Endothelial cell of umbilical vein (primary cell): ENCODE results near the gene COL7A1. TPM values are rescaled to one million over a fixed set of nuclear protein-coding genes. Genes with fewer than 3 reads are reported as not detected.

Source experiments
- BruUV-seq: library from RNA; stranded (reverse); fragments of 400-500 nt; replicated peaks from 2 replicates; lab custom pipeline; 2021; lab: Mats Ljungman, UMichigan
- CTCF ChIA-PET: fragments of 300-600, 350-600 bp; sonication (Branson Sonifier 250); formaldehyde crosslinking; loops from one replicate; lab custom pipeline; 2021; ENCODE audit warnings: antibody characterized with exemption, inconsistent platforms; lab: Charles Lee
- POLR2A ChIA-PET: fragments of 300-600, 350-600 bp; sonication (Branson Sonifier 250); formaldehyde crosslinking; loops from one replicate; lab custom pipeline; 2021; ENCODE audit warnings: antibody characterized with exemption, inconsistent platforms; lab: Charles Lee
- DNase-seq: peaks from one replicate; pipeline ENCODE4 v3.0.0-alpha.2; 2011; ENCODE audit warnings: low read depth, low spot score
- FAIRE-seq: peaks from 2 replicates; lab custom pipeline; 2011; peaks lifted over from hg19 to GRCh38; lab: Jason Lieb, UNC
- H2AFZ ChIP-seq: 2 replicates; pipeline ENCODE4 v1.6.0; 2012; ENCODE audit warnings: low read depth, low read length, control low read depth, inconsistent platforms
- H3K27ac ChIP-seq: 2 replicates; pipeline ENCODE4 v1.5.1; 2011; ENCODE audit warnings: low read depth, mild to moderate bottlenecking, control low read depth, low read length, moderate library complexity; ENCODE audit not compliant: insufficient read depth
- H3K27me3 ChIP-seq, 2 experiments: 2 replicates each; pipeline versions ENCODE4 v1.6.0 to v1.6.1; 2011; ENCODE audit warnings: low read length in 2 of 2, mixed read lengths in 1 of 2; ENCODE audit not compliant: control insufficient read depth in 2 of 2, insufficient read depth in 2 of 2
- H3K36me3 ChIP-seq, 2 experiments: 2 replicates in 1 of 2; 3 replicates in 1 of 2; pipeline ENCODE4 v1.5.1; 2011; ENCODE audit warnings: low read length in 2 of 2, mild to moderate bottlenecking in 1 of 2, moderate library complexity in 1 of 2; ENCODE audit not compliant: control insufficient read depth in 2 of 2, insufficient read depth in 2 of 2; ENCODE audit errors: extremely low read depth in 1 of 2
- H3K4me1 ChIP-seq: 3 replicates; pipeline ENCODE4 v1.5.1; 2011; ENCODE audit warnings: mild to moderate bottlenecking, low read length; ENCODE audit not compliant: control insufficient read depth, insufficient read depth; ENCODE audit errors: extremely low read depth
- H3K4me2 ChIP-seq: 2 replicates; pipeline ENCODE4 v1.6.1; 2011; ENCODE audit warnings: low read length, control low read depth, mixed read lengths; ENCODE audit not compliant: insufficient read depth
- H3K4me3 ChIP-seq, 3 experiments: fragments of 200-600 bp in 1 of 3; sonication (generic), shearing (Covaris generic) in 1 of 3; replicated peaks in 1 of 3; 2 replicates each; pipeline ENCODE4 v1.5.1; 2011 to 2016; ENCODE audit warnings: control low read depth in 3 of 3, low read length in 3 of 3, mild to moderate bottlenecking in 2 of 3, inconsistent platforms in 1 of 3, low read depth in 1 of 3, moderate library complexity in 1 of 3; ENCODE audit not compliant: insufficient read depth in 1 of 3
- H3K79me2 ChIP-seq: 2 replicates; pipeline ENCODE4 v1.6.0; 2012; ENCODE audit warnings: low read length, inconsistent platforms; ENCODE audit not compliant: control insufficient read depth, insufficient read depth
- H3K9ac ChIP-seq: replicated peaks from 2 replicates; pipeline ENCODE3; 2011; ENCODE audit warnings: low read length, control low read depth; ENCODE audit not compliant: insufficient read depth; ENCODE audit errors: extremely low read depth
- H3K9me1 ChIP-seq: replicated peaks from 3 replicates; pipeline ENCODE4 v1.6.0; 2011; ENCODE audit warnings: mild to moderate bottlenecking, low read length; ENCODE audit not compliant: control insufficient read depth, insufficient read depth; ENCODE audit errors: extremely low read depth
- H3K9me3 ChIP-seq: replicated peaks from 2 replicates; pipeline ENCODE4 v1.5.1; 2012; ENCODE audit warnings: low read length, inconsistent platforms; ENCODE audit not compliant: control insufficient read depth, insufficient read depth
- H4K20me1 ChIP-seq: replicated peaks from 2 replicates; pipeline ENCODE3; 2011; ENCODE audit warnings: mild to moderate bottlenecking, low read length; ENCODE audit not compliant: control insufficient read depth, insufficient read depth; ENCODE audit errors: extremely low read depth
- EZH2 ChIP-seq: IDR thresholded peaks from 2 replicates; pipeline ENCODE4 v1.6.1; 2012; ENCODE audit warnings: borderline replicate concordance, low read depth, mild to moderate bottlenecking, moderate library complexity, low read length, inconsistent platforms; ENCODE audit not compliant: severe bottlenecking
- FOS ChIP-seq: IDR thresholded peaks from 2 replicates; pipeline ENCODE4 v1.6.1; 2011; ENCODE audit warnings: mild to moderate bottlenecking, low read length, moderate library complexity, borderline replicate concordance; ENCODE audit not compliant: insufficient read depth
- GATA2 ChIP-seq: IDR thresholded peaks from 2 replicates; pipeline ENCODE4 v1.7.0; 2011; ENCODE audit warnings: low read depth, mild to moderate bottlenecking, moderate library complexity, mixed read lengths, low read length; ENCODE audit not compliant: insufficient read length, insufficient read depth
- JUN ChIP-seq: IDR thresholded peaks from 2 replicates; pipeline ENCODE4 v1.6.1; 2011; ENCODE audit warnings: borderline replicate concordance, low read depth; ENCODE audit not compliant: insufficient read length, insufficient read depth
- MYC ChIP-seq: IDR thresholded peaks from one replicate; pipeline ENCODE4 v1.6.1; 2011; ENCODE audit warnings: mild to moderate bottlenecking, low read depth, low read length
- POLR2A ChIP-seq: IDR thresholded peaks from 2 replicates; pipeline ENCODE4 v1.6.1; 2012; ENCODE audit warnings: low read depth, mild to moderate bottlenecking, control low read depth, low read length
- POLR2AphosphoS5 ChIP-seq: IDR thresholded peaks from 2 replicates; pipeline ENCODE4 v1.6.1; 2012; ENCODE audit warnings: low read depth, mild to moderate bottlenecking, control low read depth, low read length, moderate library complexity; ENCODE audit not compliant: insufficient read depth
- dilution Hi-C: fragments of 300-500 bp; cut with MboI; formaldehyde crosslinking; loops from one replicate; pipeline ENCODE4 v1.15.0; 2019; ENCODE audit warnings: low sequenced_read_pairs; ENCODE audit not compliant: extremely low pct_ligation_motif_present
- intact Hi-C: fragments of 100-400 bp; cut with micrococcal nuclease; formaldehyde crosslinking; loops from one replicate; pipeline ENCODE4 v1.10.0; 2022
- polyA plus RNA-seq, 4 experiments: library from polyadenylated mRNA; depleted of rRNA in 3 of 4; stranded (reverse) in 3 of 4; unstranded in 1 of 4; fragments of >200 nt; gene quantifications; 2 replicates each; pipeline versions ENCODE4 v1.2.1 to v1.2.3, GENCODE V29; 2011 to 2012; ENCODE audit warnings: missing spikeins in 1 of 4
- total RNA-seq: library from RNA; stranded (reverse); gene quantifications from 2 replicates; pipeline ENCODE4 v1.2.3, GENCODE V29; 2021
- TF ChIP-seq, protein P1 (sequence below), 2 donors: IDR thresholded peaks; 1 replicate in 1 of 2; 2 replicates in 1 of 2; pipeline ENCODE4 v1.5.1; 2011; ENCODE audit warnings: low read length in 2 of 2, mild to moderate bottlenecking in 2 of 2, moderate library complexity in 2 of 2, control low read depth in 1 of 2, inconsistent platforms in 1 of 2, low read depth in 1 of 2; ENCODE audit not compliant: insufficient read depth in 1 of 2; ENCODE audit errors: extremely low read depth in 1 of 2
- TF ChIP-seq, protein P2 (sequence below): IDR thresholded peaks from 2 replicates; pipeline ENCODE4 v1.6.1; 2011; ENCODE audit not compliant: insufficient read depth, insufficient read length

The COL7A1 gene
- total and polyA plus RNA-seq, 2 donors (not counting 3 experiments of a cell fraction or from before 2014, with no cell fraction given): 0.55 to 1.9 TPM

- ChIA-PET POLR2A (no interaction called here), CTCF (interaction anchor here (0.6 to 1.5 kb wide), 3 partner anchors 44 to 129 kb away, joined by 3 to 4 read pairs (median 3); partner anchors contain the start of gene UQCRC1)
- no peak for DNase-seq
- Histone ChIP-seq H3K4me3 (no peak overlapping the region), H3K79me2 (no peaks in the 10 kb centered on the region), H3K27me3 (no peaks in the 10 kb centered on the region), H3K9ac (no peak overlapping the region), H2AFZ (no peak overlapping the region), H4K20me1 (no peaks in the 10 kb centered on the region), H3K27ac (no peak overlapping the region), H3K4me2 (no peak overlapping the region), H3K9me1 (no peaks in the 10 kb centered on the region), H3K9me3 (no peaks in the 10 kb centered on the region), H3K36me3 (no peaks in the 10 kb centered on the region), H3K4me1 (peaks cover 21% of the 10 kb centered on the region)
- dilution Hi-C loops: no loop called here
- no peak for TF ChIP-seq POLR2AphosphoS5
- TF ChIP-seq, protein P1, sequence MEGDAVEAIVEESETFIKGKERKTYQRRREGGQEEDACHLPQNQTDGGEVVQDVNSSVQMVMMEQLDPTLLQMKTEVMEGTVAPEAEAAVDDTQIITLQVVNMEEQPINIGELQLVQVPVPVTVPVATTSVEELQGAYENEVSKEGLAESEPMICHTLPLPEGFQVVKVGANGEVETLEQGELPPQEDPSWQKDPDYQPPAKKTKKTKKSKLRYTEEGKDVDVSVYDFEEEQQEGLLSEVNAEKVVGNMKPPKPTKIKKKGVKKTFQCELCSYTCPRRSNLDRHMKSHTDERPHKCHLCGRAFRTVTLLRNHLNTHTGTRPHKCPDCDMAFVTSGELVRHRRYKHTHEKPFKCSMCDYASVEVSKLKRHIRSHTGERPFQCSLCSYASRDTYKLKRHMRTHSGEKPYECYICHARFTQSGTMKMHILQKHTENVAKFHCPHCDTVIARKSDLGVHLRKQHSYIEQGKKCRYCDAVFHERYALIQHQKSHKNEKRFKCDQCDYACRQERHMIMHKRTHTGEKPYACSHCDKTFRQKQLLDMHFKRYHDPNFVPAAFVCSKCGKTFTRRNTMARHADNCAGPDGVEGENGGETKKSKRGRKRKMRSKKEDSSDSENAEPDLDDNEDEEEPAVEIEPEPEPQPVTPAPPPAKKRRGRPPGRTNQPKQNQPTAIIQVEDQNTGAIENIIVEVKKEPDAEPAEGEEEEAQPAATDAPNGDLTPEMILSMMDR (IDR thresholded peaks at IDR 0.05; ENCODE audit: extremely low read depth in 1 of 2, insufficient read depth in 1 of 2, low read depth in 1 of 2, low read length in 2 of 2): no peak
- no peak for TF ChIP-seq GATA2
- TF ChIP-seq, protein P2, sequence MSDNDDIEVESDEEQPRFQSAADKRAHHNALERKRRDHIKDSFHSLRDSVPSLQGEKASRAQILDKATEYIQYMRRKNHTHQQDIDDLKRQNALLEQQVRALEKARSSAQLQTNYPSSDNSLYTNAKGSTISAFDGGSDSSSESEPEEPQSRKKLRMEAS: no peak
- BruUV-seq: no TSS peak
- FAIRE-seq: no peak
- intact Hi-C loops: no loop called here
These were observed 29.9 kb downstream of the COL7A1 start for GRCh38 chr3:48565186-48565585.

DNA sequence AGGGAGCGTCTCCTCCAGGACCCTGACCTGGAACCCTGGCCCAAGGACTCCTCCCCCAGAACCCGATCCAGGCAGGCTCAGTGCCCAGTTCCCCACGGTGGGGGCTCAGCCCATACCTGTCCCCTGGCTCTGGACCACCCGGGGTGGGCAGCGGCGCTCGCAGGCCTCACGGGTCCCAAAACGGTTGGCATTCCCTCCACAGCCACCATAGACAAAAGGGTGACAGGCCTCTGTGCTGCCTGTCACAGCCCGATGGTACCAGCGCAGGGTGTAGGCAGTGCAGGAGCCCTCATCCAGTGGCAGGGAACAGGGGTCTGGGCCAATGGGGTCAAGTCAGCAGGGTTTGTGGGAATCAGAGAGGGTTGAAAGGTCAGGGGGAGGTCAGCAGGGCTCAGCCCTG is 30.5 kb downstream of the COL7A1 start:
- H3K4me1 ChIP-seq: peaks cover 21% of the 10 kb centered on the region
- no peak overlapping the region for H3K9ac ChIP-seq
- no peaks in the 10 kb centered on the region for H3K79me2 ChIP-seq
- no peak overlapping the region for H2AFZ ChIP-seq
- intact Hi-C loops: no loop called here
- H3K4me3 ChIP-seq: no peak overlapping the region
- peak overlapping the region; percentile 76 for H3K27ac ChIP-seq
- ChIA-PET CTCF (interaction anchor here (1.5 kb wide), 1 partner anchor 128 kb away, joined by 4 read pairs; no protein-coding TSS in a partner anchor), POLR2A (no interaction called here)
- dilution Hi-C loops: no loop called here
- H4K20me1 ChIP-seq: no peaks in the 10 kb centered on the region
- no peaks in the 10 kb centered on the region for H3K9me1 ChIP-seq
- no peaks in the 10 kb centered on the region for H3K9me3 ChIP-seq
- no TSS peak for BruUV-seq
- FAIRE-seq (no peak), DNase-seq (no peak)
- TF ChIP-seq POLR2AphosphoS5: no peak
- TF ChIP-seq POLR2A: no peak
- no peak for TF ChIP-seq EZH2
- TF ChIP-seq FOS: no peak
- no peak for TF ChIP-seq GATA2
- TF ChIP-seq MYC: no peak
- TF ChIP-seq, protein P2: no peak
- TF ChIP-seq JUN: no peak
- TF ChIP-seq, protein P1 (IDR thresholded peaks at IDR 0.05; ENCODE audit: extremely low read depth in 1 of 2, insufficient read depth in 1 of 2, low read depth in 1 of 2, low read length in 2 of 2): no peak
- no peaks in the 10 kb centered on the region for H3K27me3 ChIP-seq
- H3K36me3 ChIP-seq: no peaks in the 10 kb centered on the region
- H3K4me2 ChIP-seq: no peak overlapping the region
